Sigmoid colon (tissue), 4 donors: ENCODE results near the gene ASB8.

Experiments
- CTCF ChIP-seq, 4 experiments: fragments of 450-650 bp in 3 of 4; fragments of 200-600 bp in 1 of 4; IDR thresholded peaks; one replicate each; pipeline ENCODE4 v1.5.1; 2016 to 2019; ENCODE audit warnings: antibody characterized with exemption in 4 of 4, mild to moderate bottlenecking in 3 of 4, moderate library complexity in 2 of 4
- EP300 ChIP-seq, 4 donors: sonication (generic); formaldehyde crosslinking; IDR thresholded peaks; one replicate each; pipeline ENCODE4 v1.6.1; 2017; ENCODE audit warnings: antibody characterized with exemption in 4 of 4
- POLR2A ChIP-seq, 2 donors: fragments of 450-650 bp; IDR thresholded peaks; one replicate each; pipeline ENCODE4 v1.6.1; 2016; ENCODE audit warnings: antibody characterized with exemption in 2 of 2, mild to moderate bottlenecking in 2 of 2, moderate library complexity in 2 of 2
- POLR2AphosphoS5 ChIP-seq, 4 donors: sonication (generic); formaldehyde crosslinking; IDR thresholded peaks; one replicate each; pipeline ENCODE4 v1.6.1; 2017; ENCODE audit warnings: antibody characterized with exemption in 4 of 4

- TF ChIP-seq CTCF (IDR thresholded peaks at IDR 0.05): no peak
- no peak for TF ChIP-seq POLR2A (IDR thresholded peaks at IDR 0.05)
- TF ChIP-seq POLR2AphosphoS5 (IDR thresholded peaks at IDR 0.05): no peak
- no peak for TF ChIP-seq EP300 (IDR thresholded peaks at IDR 0.05)
Observed at GRCh38 chr12:48163150-48163747, 5.9 kb upstream of the ASB8 start.
